ENCODE data around the gene RNU1-3.
A peak's percentile ranks its signal among the peaks of the same experiment; 100 is the strongest.
"Not testable (repeated sequence)": the region's sequence is repeated elsewhere in the genome, so short reads cannot be mapped to it uniquely, and the experiment has no call there.

Gene RNU1-3

DNA sequence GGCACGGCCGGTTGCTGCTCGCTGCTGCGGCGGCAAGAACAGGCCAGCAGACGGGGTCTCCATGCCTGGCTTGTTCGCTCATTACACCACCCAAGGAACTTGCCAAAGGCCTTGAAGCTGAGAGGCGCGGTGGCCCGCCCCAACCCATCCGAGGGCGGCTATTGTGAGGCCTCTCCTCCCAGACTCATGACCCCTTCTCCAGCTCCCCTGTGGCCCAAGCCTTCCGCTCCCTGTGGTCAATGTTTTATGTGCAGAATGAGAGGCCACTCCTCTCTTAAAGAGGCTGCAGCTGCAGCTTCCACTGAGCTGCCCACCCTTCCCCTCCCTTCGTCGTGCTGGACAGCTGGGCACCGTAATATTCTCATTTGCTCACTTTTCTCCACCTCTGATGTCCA is 27.6 kb upstream of the RNU1-3 start:
- ATAC-seq, DNase-seq: not testable (repeated sequence)

DNA sequence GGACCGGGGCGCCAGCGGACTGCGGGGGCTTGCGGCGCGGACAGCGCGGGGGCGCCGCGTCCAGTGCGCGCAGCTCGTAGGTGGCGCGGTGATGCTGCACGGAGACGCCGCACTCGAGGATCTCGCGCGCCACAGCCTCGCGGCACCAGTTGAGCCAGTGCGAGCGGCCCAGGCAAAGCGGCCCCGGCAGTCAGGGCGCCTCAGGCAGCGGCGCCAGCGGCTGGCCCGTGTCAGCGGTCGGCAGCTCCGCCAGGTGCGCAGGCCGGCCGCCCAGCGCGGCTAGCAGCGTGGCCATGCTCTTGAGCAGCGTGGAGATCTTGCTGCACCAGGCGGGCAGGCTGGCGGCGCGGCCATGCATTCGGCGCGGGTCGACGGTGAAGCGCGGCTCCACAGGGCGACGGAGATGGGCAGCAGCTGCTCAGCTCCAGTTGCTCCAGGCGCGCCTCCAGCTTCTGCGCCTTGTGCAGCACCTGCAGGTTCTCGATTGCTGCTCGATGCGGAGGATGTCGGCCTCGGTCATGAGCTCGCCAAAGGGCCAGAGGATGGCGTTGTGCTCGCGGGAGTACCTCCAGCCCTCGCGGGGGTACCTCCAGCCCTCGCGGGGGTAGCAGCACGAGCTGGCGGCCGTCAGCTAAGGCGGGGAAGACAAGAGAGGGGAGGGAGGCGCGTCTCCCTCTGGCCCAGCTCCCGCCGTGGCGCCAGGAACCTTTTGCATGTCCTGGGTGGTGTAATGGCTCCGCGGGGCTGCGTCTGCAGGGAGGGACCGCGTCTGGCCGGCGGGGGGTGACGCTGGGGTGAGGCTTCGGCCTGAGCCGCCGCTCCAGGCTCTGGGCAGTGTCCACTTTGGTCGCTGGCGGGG is 26.9 kb upstream of the RNU1-3 start:
- ATAC-seq, DNase-seq: not testable (repeated sequence)

DNA sequence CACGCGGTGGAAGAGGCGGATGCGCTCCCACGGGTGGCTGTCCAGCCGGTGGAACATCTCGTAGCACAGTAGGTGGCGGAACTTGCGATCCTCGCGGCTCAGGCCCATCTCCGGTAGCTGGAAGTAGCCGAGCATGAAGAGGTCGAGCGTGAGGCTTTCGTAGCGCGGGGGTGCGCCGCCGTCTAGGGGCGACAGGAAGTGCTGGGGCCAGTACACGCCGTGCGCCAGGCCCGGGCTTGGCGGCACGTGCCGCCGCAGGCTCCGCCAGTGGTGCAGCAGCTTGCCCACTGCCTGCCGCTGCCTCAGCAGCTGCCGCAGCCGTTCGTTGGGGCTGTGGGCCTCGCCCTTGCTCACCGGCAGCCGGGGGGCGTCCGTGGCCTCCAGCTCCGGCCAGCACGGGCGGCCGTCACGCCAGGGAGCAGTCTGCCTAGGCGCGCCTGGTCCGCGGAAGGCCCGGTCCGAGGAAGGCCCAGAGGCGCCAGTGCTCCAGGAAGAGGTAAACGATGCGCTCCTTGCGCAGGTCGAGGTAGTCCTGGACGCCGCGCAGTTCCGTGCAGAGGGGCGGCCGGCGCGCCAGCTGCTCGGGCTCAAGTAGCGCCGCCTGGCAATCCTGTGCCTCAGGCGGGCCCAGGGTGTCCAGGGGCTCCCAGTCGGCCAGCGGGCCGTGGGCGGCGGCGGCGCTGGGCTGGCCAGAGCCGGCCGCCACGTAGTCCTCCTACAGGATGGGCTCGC is 26.1 kb upstream of the RNU1-3 start:
- not testable (repeated sequence) for ATAC-seq, DNase-seq

DNA sequence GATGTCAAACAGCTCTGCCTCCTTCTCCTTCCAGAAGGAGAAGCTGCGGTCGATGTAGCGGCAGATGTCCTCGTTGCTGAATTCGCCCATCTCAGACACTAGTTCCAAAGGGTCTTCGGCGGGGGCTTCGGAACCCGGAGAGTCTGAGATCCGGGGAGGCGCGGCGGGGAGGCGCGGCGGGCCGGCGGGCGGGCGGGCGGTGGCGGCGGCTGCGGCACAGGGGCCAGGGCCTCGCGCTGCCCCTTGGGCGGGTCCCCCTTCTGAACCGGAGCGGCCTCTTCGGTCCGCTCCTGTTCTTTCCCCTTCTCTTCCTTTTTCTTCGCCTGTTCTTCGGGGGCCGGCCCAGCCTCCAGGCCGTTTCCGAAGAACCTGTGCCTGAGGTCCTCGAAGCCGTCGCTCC is 25.5 kb upstream of the RNU1-3 start:
- DNase-seq, ATAC-seq: not testable (repeated sequence)

DNA sequence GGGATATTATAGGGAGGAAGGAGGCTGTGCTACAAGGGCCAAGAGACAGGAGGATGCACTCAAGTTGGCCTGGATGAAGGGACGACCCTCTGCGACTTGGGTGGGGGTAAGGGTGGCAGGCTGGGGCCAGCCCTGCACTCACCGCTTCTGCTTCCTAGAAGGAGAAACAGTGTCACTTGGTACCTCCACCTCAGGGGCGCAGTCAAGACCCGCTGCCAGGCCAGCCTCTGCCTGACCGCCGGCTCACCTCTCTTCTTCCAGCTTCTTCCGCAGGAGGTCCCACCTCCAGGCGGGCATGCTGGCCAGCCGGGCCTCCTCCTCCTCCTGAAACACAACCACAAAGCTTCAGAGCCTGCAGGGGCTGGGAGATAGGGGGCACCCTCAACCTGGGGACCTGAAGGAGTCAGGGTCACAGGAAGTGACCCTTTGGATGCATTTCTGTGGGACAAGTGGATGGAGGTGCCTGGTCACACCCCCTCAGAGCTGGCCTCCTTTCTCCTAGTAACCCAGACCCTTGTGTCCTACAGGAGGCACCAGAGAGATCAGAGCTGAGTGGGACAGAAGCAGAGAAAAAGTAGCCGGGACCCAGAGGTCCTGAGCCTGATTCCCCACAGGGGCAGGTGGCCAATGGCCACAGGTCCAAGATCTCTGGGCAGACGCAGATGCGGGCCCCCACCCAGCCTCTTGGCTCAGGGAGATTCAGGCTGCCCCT is 24.4 kb upstream of the RNU1-3 start:
- not testable (repeated sequence) for ATAC-seq

DNA sequence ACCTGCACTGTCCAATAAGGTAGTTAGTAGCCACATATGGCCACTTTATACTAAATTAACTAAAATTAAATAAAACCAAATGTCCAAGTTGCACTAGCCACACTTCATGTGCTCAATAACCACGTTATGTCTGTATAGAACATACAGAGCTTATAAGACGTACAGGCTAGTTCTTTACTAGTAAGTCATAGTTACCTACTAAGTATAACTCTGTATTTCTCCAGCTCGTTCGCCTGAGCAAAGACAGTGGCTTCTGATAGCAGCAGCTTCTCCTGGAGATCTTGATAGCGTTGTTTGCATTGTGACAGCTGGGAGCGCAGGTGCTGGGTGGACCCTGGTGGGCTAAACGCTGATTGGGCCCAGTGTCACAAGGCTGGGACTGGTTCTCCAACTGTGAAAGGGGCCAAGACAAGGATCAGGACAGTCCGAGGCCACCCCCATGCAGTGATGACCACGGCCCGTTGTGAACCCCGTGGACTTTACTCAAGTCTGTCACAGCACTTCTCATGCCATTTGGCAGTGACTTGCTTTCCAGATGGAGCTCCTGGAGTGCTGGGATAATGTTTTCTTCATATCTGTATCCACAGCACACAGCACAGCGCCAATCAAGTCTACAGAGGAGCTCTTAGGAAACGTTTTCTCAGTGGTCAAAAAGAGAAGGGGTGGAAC is 20.5 kb upstream of the RNU1-3 start:
- not testable (repeated sequence) for DNase-seq, ATAC-seq

More for the DNA sequence above, 24.4 kb upstream of the RNU1-3 start:
- DNase-seq: not testable (repeated sequence)

DNA sequence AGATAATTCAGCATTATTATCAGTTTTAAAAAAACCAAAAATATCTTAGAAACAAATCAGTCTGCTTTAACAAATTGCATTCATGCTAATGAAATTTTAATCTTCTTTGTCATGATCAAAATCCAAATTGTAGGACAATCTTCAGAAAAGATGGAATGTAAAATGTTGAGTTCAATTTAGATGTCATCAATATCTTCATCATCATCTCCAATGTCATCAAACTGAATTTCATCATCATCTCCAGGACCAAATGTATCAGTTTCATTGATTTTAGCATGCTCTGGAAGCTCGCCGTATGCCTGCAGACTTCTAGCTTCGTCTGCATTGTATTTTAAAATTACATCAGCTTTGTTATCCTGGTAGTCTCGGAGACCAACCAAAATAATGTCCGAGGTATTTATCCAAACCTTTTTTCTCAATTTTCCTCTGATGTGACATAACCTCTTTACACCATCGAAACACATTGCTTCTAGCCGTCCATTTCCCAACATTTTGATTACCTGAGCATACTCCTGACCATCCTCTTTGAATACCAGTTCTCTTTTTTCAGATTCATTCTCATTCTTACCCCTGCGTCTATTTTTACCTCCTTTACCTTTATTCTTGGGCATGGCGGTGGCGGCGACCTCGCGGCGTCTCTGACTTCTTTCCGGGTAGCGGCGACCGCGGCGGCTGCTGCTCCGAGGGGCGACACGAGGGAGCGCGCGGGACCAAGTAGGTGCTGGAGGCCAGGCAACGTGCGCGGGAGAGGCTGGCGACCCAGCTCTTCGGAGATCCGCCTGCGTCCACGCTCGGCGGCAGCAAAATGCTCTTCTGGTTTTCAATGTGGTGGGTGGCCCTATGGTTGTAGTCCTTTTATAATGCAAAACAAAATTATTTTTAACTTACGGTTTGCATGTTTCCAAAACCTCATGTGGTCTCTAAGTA is 19.0 kb upstream of the RNU1-3 start:
- not testable (repeated sequence) for ATAC-seq, DNase-seq

DNA sequence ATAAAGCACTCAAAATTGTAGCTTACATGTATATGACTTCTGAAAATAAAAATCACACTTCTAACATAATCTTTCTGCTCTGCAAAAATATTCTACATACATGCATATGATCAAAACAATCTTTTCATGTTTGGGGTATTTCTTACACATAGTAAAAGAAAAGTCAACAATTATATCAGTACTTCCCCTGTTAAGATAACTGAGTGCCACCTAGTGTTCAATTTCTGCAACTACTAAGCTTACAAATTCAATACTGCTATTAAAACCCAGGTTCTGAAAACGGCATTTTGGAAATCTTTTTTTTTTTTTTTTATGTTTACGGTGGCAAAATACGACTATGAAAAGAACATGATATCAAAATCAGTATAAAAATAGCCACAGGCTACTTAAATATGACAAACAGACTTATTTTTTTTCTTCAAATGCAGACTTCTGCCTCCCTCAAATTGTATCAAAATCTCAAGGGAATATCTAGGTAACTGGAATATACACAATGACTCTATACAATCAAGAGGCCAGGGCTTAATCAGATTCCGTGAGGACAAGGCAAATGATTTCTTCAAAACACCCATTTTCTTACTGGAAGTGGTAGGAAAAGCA is 18.1 kb upstream of the RNU1-3 start:
- DNase-seq: not testable (repeated sequence)
- peak; percentile 65 for ATAC-seq

DNA sequence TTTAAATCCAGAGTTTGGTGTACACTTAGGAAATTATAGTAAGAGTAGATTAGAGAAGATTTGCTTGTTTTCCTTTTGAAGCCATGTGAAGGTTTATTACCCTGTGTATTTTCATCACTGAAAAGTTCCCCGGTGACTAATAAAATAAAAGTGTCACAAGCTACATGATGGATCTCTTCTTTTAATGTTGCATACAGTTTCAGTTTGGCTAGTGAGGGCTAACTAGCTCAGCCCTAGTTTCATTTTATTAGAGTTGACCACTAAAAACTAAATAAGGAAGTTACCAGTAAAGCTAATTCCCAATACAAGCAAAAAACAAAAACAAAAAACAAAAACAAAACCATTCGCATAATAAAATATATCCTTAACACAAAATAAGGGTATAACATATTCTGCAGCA is 17.4 kb upstream of the RNU1-3 start:
- ATAC-seq, DNase-seq: not testable (repeated sequence)

DNA sequence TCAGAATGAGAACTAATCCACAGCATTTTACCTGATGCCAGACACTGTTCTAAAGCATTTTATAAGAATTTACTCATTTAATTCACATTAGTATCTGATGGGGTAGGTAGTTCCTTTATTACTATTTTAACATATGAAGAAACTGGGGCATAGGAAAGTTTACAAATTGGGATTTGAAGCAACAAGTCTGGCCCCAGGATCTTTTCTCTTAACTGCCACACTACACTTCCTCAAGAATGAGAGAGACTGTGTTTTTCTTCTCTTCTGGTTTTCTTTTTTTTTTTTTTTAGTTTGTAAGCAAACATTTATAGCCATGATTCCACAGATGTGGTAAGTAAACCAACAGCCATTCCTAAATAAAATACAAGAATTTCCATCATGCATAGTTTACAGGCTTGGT is 16.1 kb upstream of the RNU1-3 start:
- DNase-seq, ATAC-seq: not testable (repeated sequence)

DNA sequence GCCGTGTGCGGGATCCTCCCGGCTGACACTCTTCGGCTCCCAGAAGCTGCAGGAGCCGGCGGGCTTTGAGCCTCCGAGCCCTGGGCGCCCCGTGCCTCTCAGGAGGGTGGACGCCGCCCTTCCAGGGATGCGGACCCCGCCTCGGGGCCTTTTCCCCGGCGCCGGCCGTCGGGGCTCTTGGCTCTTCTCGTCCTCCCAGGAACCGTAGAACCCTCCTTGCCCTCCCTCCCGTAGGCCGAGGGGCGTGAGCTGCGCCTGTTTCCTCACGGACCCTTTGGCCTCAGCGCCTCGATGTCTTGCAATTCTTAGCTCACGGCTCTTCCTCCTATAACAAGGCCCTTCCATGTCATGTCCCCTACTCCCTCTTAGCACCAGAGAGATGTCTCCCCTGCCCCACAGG is 13.6 kb upstream of the RNU1-3 start:
- ATAC-seq, DNase-seq: not testable (repeated sequence)

DNA sequence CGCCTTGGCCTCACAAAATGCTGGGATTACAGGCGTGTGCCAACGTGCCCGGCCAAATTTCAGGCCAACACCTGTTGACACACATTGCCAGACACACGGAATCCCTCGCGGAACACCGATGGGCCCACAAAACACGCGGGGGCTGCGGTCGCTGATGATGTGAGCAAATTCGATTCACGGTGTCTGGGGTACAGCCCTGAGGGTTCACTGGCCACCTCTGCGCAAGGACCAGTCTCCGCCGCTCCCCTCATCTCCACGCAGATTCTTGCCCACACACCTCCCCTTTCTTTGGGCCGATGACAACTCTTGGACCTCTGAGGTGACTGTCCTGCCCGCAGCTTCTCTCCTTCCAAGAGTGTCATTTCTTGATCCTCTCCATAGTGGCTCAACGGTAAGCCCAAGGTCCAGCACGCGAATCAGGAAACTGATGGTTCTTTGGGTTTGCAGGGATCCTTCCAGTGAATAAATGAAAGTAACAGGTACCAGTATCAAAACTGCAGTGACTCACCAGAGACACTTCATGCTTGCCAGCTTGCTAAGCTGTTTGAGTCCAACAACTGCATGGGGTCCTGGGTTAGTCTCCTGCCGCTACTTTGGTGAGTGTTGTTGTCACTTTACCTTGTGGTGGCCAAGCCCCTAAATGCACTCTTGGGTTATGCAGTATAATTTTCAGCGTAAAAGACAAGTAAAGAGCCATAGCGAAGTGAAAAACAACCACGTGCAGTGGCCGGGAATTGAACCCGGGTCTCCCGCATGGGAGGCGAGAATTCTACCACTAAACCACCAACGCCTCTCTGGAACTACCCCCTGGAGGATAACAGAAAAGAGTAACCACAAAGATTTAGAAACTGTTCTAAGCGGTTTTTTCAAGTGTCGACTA is 11.0 kb upstream of the RNU1-3 start:
- DNase-seq: peak; percentile 73
- ATAC-seq: peak; percentile 99

DNA sequence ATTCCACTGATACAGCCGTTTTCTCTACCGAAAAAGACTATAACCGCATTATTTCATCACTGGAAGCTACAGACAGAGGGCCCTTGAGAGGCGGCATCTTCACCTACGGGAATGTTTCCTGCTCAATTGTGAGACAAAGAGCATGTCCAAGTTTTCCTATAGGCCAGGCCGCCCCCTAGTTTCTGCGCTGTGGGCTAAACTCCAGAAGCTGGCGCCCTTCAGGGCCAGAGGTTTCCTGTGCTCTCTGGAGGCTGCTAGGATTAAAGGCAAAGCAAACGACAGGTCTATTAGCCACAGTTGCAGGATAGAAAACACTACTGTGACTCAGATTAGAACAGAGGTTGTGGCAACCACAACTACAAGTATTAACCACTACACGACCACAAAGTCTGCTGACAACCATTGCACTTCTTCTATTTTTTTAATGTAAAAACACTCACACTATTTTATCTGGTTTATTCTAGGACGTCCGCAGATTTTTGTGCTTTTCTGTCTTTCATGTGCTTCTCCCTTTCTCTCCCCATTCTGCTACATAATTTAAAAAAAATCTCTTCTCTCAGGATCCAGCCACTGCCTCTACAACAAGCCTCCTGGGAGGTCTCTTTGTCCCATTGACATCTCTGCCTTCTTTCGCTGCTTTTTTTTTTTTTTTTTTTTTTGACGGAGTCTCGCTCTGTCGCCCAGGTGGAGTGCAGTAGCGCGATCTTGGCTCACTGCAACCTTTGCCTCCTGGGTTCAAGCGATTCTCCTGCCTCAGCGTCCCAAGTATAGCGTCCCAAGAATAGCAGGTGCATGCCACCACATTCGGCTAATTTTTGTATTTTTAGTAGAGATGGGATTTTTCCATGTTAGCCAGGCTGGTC is 10.1 kb upstream of the RNU1-3 start:
- peak; percentile 15 for DNase-seq
- ATAC-seq: not testable (repeated sequence)

DNA sequence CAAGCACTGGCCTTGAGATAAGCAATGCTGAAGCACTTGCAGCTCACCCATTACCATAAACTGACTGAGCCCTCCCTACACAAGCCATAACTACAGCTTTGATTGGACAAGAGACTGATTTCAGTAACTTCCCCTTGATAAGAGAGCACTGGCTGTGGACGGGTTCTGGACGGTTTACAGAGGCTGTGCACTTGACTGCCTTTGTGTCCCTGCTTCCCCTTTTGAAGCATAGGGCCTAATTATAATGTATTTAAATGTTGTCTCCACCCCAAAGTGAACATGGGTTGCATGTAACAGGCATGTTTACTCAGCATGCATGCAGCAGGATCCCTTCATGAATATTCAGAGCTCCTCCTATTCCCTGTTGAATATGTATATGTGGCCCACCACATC is 8.4 kb upstream of the RNU1-3 start:
- DNase-seq, ATAC-seq: not testable (repeated sequence)

DNA sequence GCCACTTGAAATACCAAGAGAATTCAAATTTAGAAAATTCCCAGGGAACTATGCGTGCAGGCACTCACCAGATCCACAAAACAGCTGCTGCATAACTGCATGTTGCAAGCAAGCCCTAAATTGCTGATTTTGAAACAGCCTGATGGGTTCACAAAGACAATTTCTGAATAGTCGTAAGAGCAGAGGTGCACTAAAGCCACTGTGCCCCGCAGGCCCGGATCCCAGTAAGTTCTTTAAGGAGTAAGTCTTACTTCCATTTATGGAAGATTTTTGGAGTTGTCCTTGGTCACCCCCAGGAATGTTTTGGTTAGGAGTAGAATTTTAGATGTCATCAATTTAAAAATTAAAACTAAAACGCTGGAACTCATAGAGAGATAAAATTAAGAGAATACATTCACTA is 7.2 kb upstream of the RNU1-3 start:
- ATAC-seq, DNase-seq: not testable (repeated sequence)

DNA sequence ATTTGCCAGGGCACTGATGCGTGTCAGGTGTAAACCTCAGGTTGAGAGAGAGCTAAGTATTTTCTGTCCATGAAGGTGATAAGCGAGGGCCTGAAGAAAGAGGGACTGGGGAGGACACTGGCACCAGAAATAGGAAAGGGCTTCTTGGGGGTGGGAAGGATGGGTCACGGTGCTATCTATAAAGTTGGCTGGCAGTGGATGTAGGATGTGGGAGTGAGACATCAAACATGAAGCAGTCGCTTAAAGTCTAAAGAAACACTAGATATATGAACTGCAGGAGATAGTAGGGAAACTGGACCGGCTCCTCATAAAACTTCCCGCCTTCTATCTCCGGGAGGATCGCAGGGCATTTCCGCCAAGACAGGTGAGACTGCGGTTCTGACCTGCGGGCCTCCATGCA is 912 bp downstream of the RNU1-3 start:
- not testable (repeated sequence) for ATAC-seq, DNase-seq

DNA sequence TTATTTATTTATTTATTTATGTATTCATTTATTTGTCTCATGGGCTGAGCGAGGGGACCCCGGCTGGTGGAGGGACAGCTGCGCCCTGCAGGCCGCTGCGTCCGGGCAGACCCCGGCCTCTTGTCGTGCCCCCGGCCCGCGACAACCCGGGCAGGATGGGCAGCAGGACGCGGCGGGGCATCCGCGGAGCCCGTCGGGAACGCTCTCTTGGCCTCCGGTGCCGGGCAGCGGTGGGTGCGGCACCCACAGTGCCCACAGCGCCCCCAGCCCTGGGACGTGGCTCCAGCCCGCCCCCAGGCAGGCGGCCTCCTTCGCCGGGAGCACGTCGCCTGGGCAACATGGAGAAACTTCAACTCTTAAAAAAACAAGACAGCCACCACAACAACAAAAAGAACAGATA is 8.5 kb downstream of the RNU1-3 start:
- ATAC-seq, DNase-seq: not testable (repeated sequence)

Measured in stimulated activated naive CD8-positive, alpha-beta T cell treated with anti-CD3 and anti-CD28 coated beads, Interleukin-15, Interleukin-2, amounts not matched to agents 100 U/mL and 50 U/mL, for 24 hours (primary cell).